SK-N-SH (cell line): ENCODE measurements around the gene RPS6KA5. TPM values are rescaled to one million over a fixed set of nuclear protein-coding genes. Genes with fewer than 3 reads are reported as not detected.

ENCODE experiments used
- CTCF ChIA-PET: fragments of 300-600, 350-600 bp; formaldehyde crosslinking; extraction: SDS; loops from one replicate; lab custom pipeline; 2021; lab: Yijun Ruan, JAX
- POLR2A ChIA-PET: fragments of 350-600 bp; sonication (Branson Sonifier 250); formaldehyde crosslinking; extraction: SDS; loops from one replicate; lab custom pipeline; 2020; ENCODE audit warnings: antibody characterized with exemption, inconsistent platforms; lab: Yijun Ruan, JAX
- DNase-seq: peaks from one replicate; pipeline ENCODE4 v3.0.0; 2012
- H2AFZ ChIP-seq: fragments of 200-600 bp; sonication (generic); 2 replicates; pipeline ENCODE4 v1.8.1; 2016; ENCODE audit warnings: antibody characterized with exemption, mild to moderate bottlenecking, low read depth
- H3F3A ChIP-seq: fragments of 200-600 bp; sonication (generic); replicated peaks from 2 replicates; pipeline ENCODE3; 2016; ENCODE audit warnings: antibody characterized with exemption, mild to moderate bottlenecking; ENCODE audit not compliant: insufficient read depth
- H3K27ac ChIP-seq, 2 experiments: fragments of 200-500 bp in 1 of 2; fragments of 200-600 bp in 1 of 2; sonication (Bioruptor generic) in 1 of 2; sonication (generic), shearing (Covaris generic) in 1 of 2; 2 replicates each; pipeline versions ENCODE4 v1.5.1 to v1.6.1; 2014 to 2016; ENCODE audit warnings: low read depth in 2 of 2, inconsistent platforms in 1 of 2, low read length in 1 of 2, mild to moderate bottlenecking in 1 of 2, mixed read lengths in 1 of 2
- H3K27me3 ChIP-seq: fragments of 200-600 bp; sonication (generic), shearing (Covaris generic); 2 replicates; pipeline ENCODE4 v1.6.1; 2016; ENCODE audit warnings: mixed run types; ENCODE audit not compliant: insufficient read depth
- H3K36me3 ChIP-seq, 2 experiments: fragments of 200-500 bp in 1 of 2; fragments of 200-600 bp in 1 of 2; sonication (Bioruptor generic) in 1 of 2; sonication (generic) in 1 of 2; replicated peaks in 1 of 2; 2 replicates each; pipeline versions ENCODE3 to v1.5.1; 2014 to 2016; ENCODE audit warnings: low read length in 1 of 2, mild to moderate bottlenecking in 1 of 2; ENCODE audit not compliant: insufficient read depth in 2 of 2, control insufficient read depth in 1 of 2
- H3K4me1 ChIP-seq, 2 experiments: fragments of 200-500 bp in 1 of 2; fragments of 200-600 bp in 1 of 2; sonication (Bioruptor generic) in 1 of 2; sonication (generic), shearing (Covaris generic) in 1 of 2; 2 replicates each; pipeline versions ENCODE4 v1.5.1 to v1.6.1; 2014 to 2016; ENCODE audit warnings: low read depth in 1 of 2, low read length in 1 of 2, mixed run types in 1 of 2; ENCODE audit not compliant: insufficient read depth in 2 of 2, control insufficient read depth in 1 of 2
- H3K4me2 ChIP-seq: fragments of 200-600 bp; sonication (generic), shearing (Covaris generic); 2 replicates; pipeline ENCODE4 v1.6.1; 2017; ENCODE audit warnings: mixed run types
- H3K4me3 ChIP-seq, 2 experiments: fragments of 200-500 bp in 1 of 2; fragments of 200-600 bp in 1 of 2; sonication (Bioruptor generic) in 1 of 2; sonication (generic), shearing (Covaris generic) in 1 of 2; 2 replicates each; pipeline versions ENCODE4 v1.5.1 to v1.8.1; 2014 to 2016; ENCODE audit warnings: low read depth in 2 of 2, inconsistent platforms in 1 of 2, low read length in 1 of 2, mild to moderate bottlenecking in 1 of 2, mixed read lengths in 1 of 2, moderate library complexity in 1 of 2
- H3K79me2 ChIP-seq: fragments of 200-600 bp; sonication (generic); 2 replicates; pipeline ENCODE4 v1.8.1; 2017; ENCODE audit warnings: mild to moderate bottlenecking; ENCODE audit not compliant: insufficient read depth
- H3K9ac ChIP-seq: fragments of 200-600 bp; sonication (generic); 2 replicates; pipeline ENCODE4 v1.6.1; 2017; ENCODE audit warnings: mixed run types
- H3K9me2 ChIP-seq: fragments of 200-600 bp; sonication (generic); 2 replicates; pipeline ENCODE4 v1.6.1; 2017; ENCODE audit warnings: mixed run types
- H3K9me3 ChIP-seq: fragments of 200-600 bp; sonication (generic); 2 replicates; pipeline ENCODE4 v1.6.1; 2017; ENCODE audit warnings: mixed run types, mild to moderate bottlenecking, moderate library complexity
- H4K20me1 ChIP-seq: fragments of 200-600 bp; sonication (generic); 2 replicates; pipeline ENCODE4 v1.6.1; 2017; ENCODE audit warnings: mild to moderate bottlenecking, mixed run types; ENCODE audit not compliant: insufficient read depth
- CTCF ChIP-seq: fragments of 200-600 bp; sonication (generic); IDR thresholded peaks from 2 replicates; pipeline ENCODE4 v1.6.1; 2017; ENCODE audit warnings: antibody characterized with exemption, mild to moderate bottlenecking, moderate library complexity
- ELF1 ChIP-seq: IDR thresholded peaks from 2 replicates; pipeline ENCODE4 v1.4.0; 2012
- EP300 ChIP-seq, 2 experiments: IDR thresholded peaks; 2 replicates each; pipeline versions ENCODE4 v1.4.0 to v1.6.1; 2012; ENCODE audit warnings: borderline replicate concordance in 1 of 2, low read depth in 1 of 2, low read length in 1 of 2
- FOSL2 ChIP-seq: IDR thresholded peaks from 2 replicates; pipeline ENCODE4 v1.4.0; 2012; ENCODE audit warnings: low read depth, mild to moderate bottlenecking, moderate library complexity, borderline replicate concordance
- FOXJ3 ChIP-seq: sonication (generic); formaldehyde crosslinking; IDR thresholded peaks from 2 replicates; pipeline ENCODE4 v1.5.1; 2020; ENCODE audit warnings: mild to moderate bottlenecking, missing genetic modification reagents
- GABPA ChIP-seq: IDR thresholded peaks from 2 replicates; pipeline ENCODE4 v1.4.0; 2012; ENCODE audit warnings: low read depth, mild to moderate bottlenecking
- JUND ChIP-seq: IDR thresholded peaks from 2 replicates; pipeline ENCODE4 v1.4.0; 2012
- MAX ChIP-seq: IDR thresholded peaks from 2 replicates; pipeline ENCODE4 v1.4.0; 2012; ENCODE audit warnings: low read depth
- NRF1 ChIP-seq: IDR thresholded peaks from 2 replicates; pipeline ENCODE4 v1.6.1; 2012; ENCODE audit warnings: low read depth, mild to moderate bottlenecking, low read length
- PBX3 ChIP-seq: IDR thresholded peaks from 2 replicates; pipeline ENCODE4; 2012
- POLR2AphosphoS5 ChIP-seq: IDR thresholded peaks from 2 replicates; pipeline ENCODE4 v1.6.1; 2012; ENCODE audit warnings: low read depth, low read length
- REST ChIP-seq: IDR thresholded peaks from 2 replicates; pipeline ENCODE4 v1.6.1; 2012; ENCODE audit warnings: mild to moderate bottlenecking, low read depth, low read length, moderate library complexity
- RFX5 ChIP-seq: IDR thresholded peaks from 2 replicates; pipeline ENCODE4 v1.6.1; 2012; ENCODE audit warnings: mild to moderate bottlenecking, improper control_type of control experiment, low read length
- SMC3 ChIP-seq: IDR thresholded peaks from 2 replicates; pipeline ENCODE4 v1.6.1; 2012; ENCODE audit warnings: low read depth, low read length, improper control_type of control experiment
- TAF1 ChIP-seq: IDR thresholded peaks from 2 replicates; pipeline ENCODE4 v1.6.1; 2012; ENCODE audit warnings: low read depth, mild to moderate bottlenecking, low read length, moderate library complexity, borderline replicate concordance
- TCF12 ChIP-seq: IDR thresholded peaks from 2 replicates; pipeline ENCODE4 v1.4.0; 2012
- TEAD4 ChIP-seq: IDR thresholded peaks from 2 replicates; pipeline ENCODE4 v1.4.0; 2012; ENCODE audit warnings: mild to moderate bottlenecking, borderline replicate concordance; ENCODE audit not compliant: insufficient read depth
- USF1 ChIP-seq: IDR thresholded peaks from 2 replicates; pipeline ENCODE4 v1.4.0; 2012; ENCODE audit warnings: low read depth, borderline replicate concordance
- USF2 ChIP-seq: fragments of 150-350 bp; IDR thresholded peaks from 2 replicates; pipeline ENCODE4 v1.6.1; 2017; ENCODE audit warnings: antibody characterized with exemption, low read length, low read depth, borderline replicate concordance
- ZBTB33 ChIP-seq: IDR thresholded peaks from 2 replicates; pipeline ENCODE4 v1.4.0; 2012; ENCODE audit warnings: low read depth, borderline replicate concordance
- WGBS: methylation state at CpG from one replicate; pipeline ENCODE4 v1.1.6; 2017; ENCODE audit warnings: low lambda C conversion rate; 5-methylcytosine and 5-hydroxymethylcytosine counted together
- polyA plus RNA-seq, 3 experiments: library from polyadenylated mRNA; depleted of rRNA; stranded (reverse); fragments of >200 nt; gene quantifications; 2 replicates each; pipeline ENCODE4 v1.2.3, GENCODE V29; 2012

The RPS6KA5 gene
- polyA plus RNA-seq, 1 of the 3 experiments (the other 2 are of a cell fraction): 0.67 TPM

GRCh38 chr14:90963343-90963742, 97.1 kb downstream of the RPS6KA5 start:
- H2AFZ ChIP-seq: no peak overlapping the region
- no peaks in the 10 kb centered on the region for H3F3A ChIP-seq
- no peaks in the 10 kb centered on the region for H4K20me1 ChIP-seq
- no peak overlapping the region for H3K9ac ChIP-seq
- no peak for DNase-seq
- H3K36me3 ChIP-seq: no peaks in the 10 kb centered on the region
- no peak for TF ChIP-seq JUND
- no peak for TF ChIP-seq GABPA
- no peak for TF ChIP-seq REST
- TF ChIP-seq FOXJ3 (CRISPR knock-in tag): no peak
- TF ChIP-seq POLR2AphosphoS5: no peak
- TF ChIP-seq CTCF: no peak
- TF ChIP-seq ELF1: no peak
- TF ChIP-seq FOSL2: no peak
- no peak for TF ChIP-seq TCF12
- TF ChIP-seq EP300 (IDR thresholded peaks at IDR 0.05; ENCODE audit: borderline replicate concordance in 1 of 2, low read depth in 1 of 2, low read length in 1 of 2): no peak
- no peak for TF ChIP-seq PBX3
- TF ChIP-seq TAF1: no peak
- TF ChIP-seq USF2: no peak
- no peak for TF ChIP-seq TEAD4
- no peak for TF ChIP-seq RFX5
- TF ChIP-seq MAX: no peak
- no peak for TF ChIP-seq NRF1
- no peak for TF ChIP-seq SMC3
- TF ChIP-seq ZBTB33: no peak
- no peak for TF ChIP-seq USF1
- TF ChIP-seq, all 33 proteins: peak for 0
- 60% methylated on average over 4 of the region's 4 CpGs for WGBS
- POLR2A ChIA-PET: no interaction called here
- H3K79me2 ChIP-seq: no peaks in the 10 kb centered on the region
- H3K4me2 ChIP-seq: no peak overlapping the region
- H3K27ac ChIP-seq: no peak overlapping the region
- no peaks in the 10 kb centered on the region for H3K9me2 ChIP-seq
- no peaks in the 10 kb centered on the region for H3K27me3 ChIP-seq
- H3K4me1 ChIP-seq: no peaks in the 10 kb centered on the region
- CTCF ChIA-PET: no interaction called here
- no peak overlapping the region for H3K4me3 ChIP-seq
- no peaks in the 10 kb centered on the region for H3K9me3 ChIP-seq
